GM23338 (cell line): ENCODE results near the gene SKOR1. TPM values are rescaled to one million over a fixed set of nuclear protein-coding genes. Genes with fewer than 3 reads are reported as not detected.

Experiments
- ATAC-seq: fragments of 200-7000 bp; cut with Tn5 transposase; 3 replicates; pipeline ENCODE4 v1.9.1; 2020
- DNase-seq: peaks from one replicate; pipeline ENCODE4 v3.0.0-alpha.2; 2015; ENCODE audit warnings: low spot score
- H2AFZ ChIP-seq: fragments of 200-600 bp; sonication (generic); 2 replicates; pipeline ENCODE4 v1.8.0; 2016; ENCODE audit warnings: antibody characterized with exemption, mild to moderate bottlenecking, moderate library complexity
- H3F3A ChIP-seq: fragments of 200-600 bp; sonication (generic); replicated peaks from 2 replicates; pipeline ENCODE4 v1.8.0; 2017; ENCODE audit warnings: antibody characterized with exemption, mixed run types, low read depth
- H3K27ac ChIP-seq: fragments of 200-600 bp; sonication (generic); 2 replicates; pipeline ENCODE4 v1.6.1; 2016; ENCODE audit warnings: low read depth
- H3K27me3 ChIP-seq: fragments of 200-600 bp; sonication (generic); 2 replicates; pipeline ENCODE4 v1.8.0; 2016; ENCODE audit warnings: mild to moderate bottlenecking, mixed run types, moderate library complexity; ENCODE audit not compliant: insufficient read depth
- H3K36me3 ChIP-seq: fragments of 200-600 bp; sonication (generic); 2 replicates; pipeline ENCODE4 v1.8.0; 2016; ENCODE audit warnings: mild to moderate bottlenecking; ENCODE audit not compliant: insufficient read depth
- H3K4me1 ChIP-seq: fragments of 200-600 bp; sonication (generic); 2 replicates; pipeline ENCODE4 v1.8.0; 2016; ENCODE audit warnings: mild to moderate bottlenecking, moderate library complexity; ENCODE audit not compliant: insufficient read depth
- H3K4me2 ChIP-seq: fragments of 200-600 bp; sonication (generic); 2 replicates; pipeline ENCODE4 v1.7.1; 2017; ENCODE audit warnings: mixed run types
- H3K4me3 ChIP-seq: fragments of 200-600 bp; sonication (generic); 2 replicates; pipeline ENCODE4 v1.6.1; 2016; ENCODE audit warnings: mixed run types
- H3K79me2 ChIP-seq: fragments of 200-600 bp; sonication (generic); replicated peaks from 2 replicates; pipeline ENCODE4 v1.8.0; 2017; ENCODE audit warnings: mild to moderate bottlenecking; ENCODE audit not compliant: insufficient read depth
- H3K9me2 ChIP-seq: fragments of 200-600 bp; sonication (generic); 2 replicates; pipeline ENCODE4 v1.8.0; 2017; ENCODE audit not compliant: insufficient read depth
- H4K20me1 ChIP-seq: fragments of 200-600 bp; sonication (generic); replicated peaks from 2 replicates; pipeline ENCODE4 v1.8.0; 2017; ENCODE audit warnings: mild to moderate bottlenecking; ENCODE audit not compliant: insufficient read depth
- H3K27ac Mint-ChIP-seq: 2 replicates; pipeline ENCODE4 v1.8.0; 2020; ENCODE audit warnings: inconsistent platforms, mild to moderate bottlenecking, moderate library complexity, mixed read lengths
- H3K27me3 Mint-ChIP-seq: 3 replicates; pipeline ENCODE4 v1.8.0; 2022; ENCODE audit warnings: low read depth, mild to moderate bottlenecking, moderate library complexity, mixed read lengths, inconsistent platforms; ENCODE audit not compliant: insufficient read depth, poor library complexity
- H3K36me3 Mint-ChIP-seq: 3 replicates; pipeline ENCODE4 v1.8.0; 2021; ENCODE audit warnings: low read depth, mild to moderate bottlenecking, inconsistent platforms, moderate library complexity, mixed read lengths
- H3K4me1 Mint-ChIP-seq: 3 replicates; pipeline ENCODE4 v1.8.0; 2020; ENCODE audit warnings: mild to moderate bottlenecking, inconsistent platforms, mixed read lengths
- H3K4me3 Mint-ChIP-seq: 3 replicates; pipeline ENCODE4 v1.8.0; 2021; ENCODE audit warnings: moderate library complexity, mild to moderate bottlenecking, inconsistent platforms, mixed read lengths
- H3K9me3 Mint-ChIP-seq: 3 replicates; pipeline ENCODE4 v1.8.0; 2020; ENCODE audit warnings: moderate library complexity, mild to moderate bottlenecking, inconsistent platforms, mixed read lengths
- POLR2AphosphoS5 ChIP-seq: IDR thresholded peaks from 2 replicates; pipeline ENCODE4 v1.6.1; 2016; ENCODE audit warnings: antibody characterized with exemption, low read depth
- ZNF462 ChIP-seq: fragments of 250-450 bp; sonication (Bioruptor Pico); IDR thresholded peaks from 2 replicates; pipeline ENCODE4 v1.5.0; 2020; ENCODE audit warnings: mild to moderate bottlenecking, moderate library complexity
- polyA plus RNA-seq: library from polyadenylated mRNA; unstranded; fragments of >200 nt; fragmentation: Nextera tagmentation; extraction: Ambion mirVana; gene quantifications from 2 replicates; pipeline ENCODE4 v1.2.1, GENCODE V29; 2016
- total RNA-seq: library from RNA; depleted of rRNA; stranded (reverse); fragments of >200 nt; shearing (Covaris generic); gene quantifications from 2 replicates; pipeline ENCODE4 v1.2.3, GENCODE V29; 2014
- TF ChIP-seq, protein P1 (sequence below): IDR thresholded peaks from one replicate; pipeline ENCODE4 v1.6.1; 2018; ENCODE audit warnings: antibody characterized with exemption; ENCODE audit not compliant: unreplicated experiment

SKOR1 gene
- total and polyA plus RNA-seq, 2 experiments from 2014 or later = 0.17 TPM; not detected in 1

- H3K4me3 ChIP-seq = no peak overlapping the region
- no peaks in the 10 kb centered on the region for H3F3A ChIP-seq
- TF ChIP-seq POLR2AphosphoS5 (no peak), ZNF462 (no peak)
- TF ChIP-seq, protein P1, sequence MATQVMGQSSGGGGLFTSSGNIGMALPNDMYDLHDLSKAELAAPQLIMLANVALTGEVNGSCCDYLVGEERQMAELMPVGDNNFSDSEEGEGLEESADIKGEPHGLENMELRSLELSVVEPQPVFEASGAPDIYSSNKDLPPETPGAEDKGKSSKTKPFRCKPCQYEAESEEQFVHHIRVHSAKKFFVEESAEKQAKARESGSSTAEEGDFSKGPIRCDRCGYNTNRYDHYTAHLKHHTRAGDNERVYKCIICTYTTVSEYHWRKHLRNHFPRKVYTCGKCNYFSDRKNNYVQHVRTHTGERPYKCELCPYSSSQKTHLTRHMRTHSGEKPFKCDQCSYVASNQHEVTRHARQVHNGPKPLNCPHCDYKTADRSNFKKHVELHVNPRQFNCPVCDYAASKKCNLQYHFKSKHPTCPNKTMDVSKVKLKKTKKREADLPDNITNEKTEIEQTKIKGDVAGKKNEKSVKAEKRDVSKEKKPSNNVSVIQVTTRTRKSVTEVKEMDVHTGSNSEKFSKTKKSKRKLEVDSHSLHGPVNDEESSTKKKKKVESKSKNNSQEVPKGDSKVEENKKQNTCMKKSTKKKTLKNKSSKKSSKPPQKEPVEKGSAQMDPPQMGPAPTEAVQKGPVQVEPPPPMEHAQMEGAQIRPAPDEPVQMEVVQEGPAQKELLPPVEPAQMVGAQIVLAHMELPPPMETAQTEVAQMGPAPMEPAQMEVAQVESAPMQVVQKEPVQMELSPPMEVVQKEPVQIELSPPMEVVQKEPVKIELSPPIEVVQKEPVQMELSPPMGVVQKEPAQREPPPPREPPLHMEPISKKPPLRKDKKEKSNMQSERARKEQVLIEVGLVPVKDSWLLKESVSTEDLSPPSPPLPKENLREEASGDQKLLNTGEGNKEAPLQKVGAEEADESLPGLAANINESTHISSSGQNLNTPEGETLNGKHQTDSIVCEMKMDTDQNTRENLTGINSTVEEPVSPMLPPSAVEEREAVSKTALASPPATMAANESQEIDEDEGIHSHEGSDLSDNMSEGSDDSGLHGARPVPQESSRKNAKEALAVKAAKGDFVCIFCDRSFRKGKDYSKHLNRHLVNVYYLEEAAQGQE = no peak
- no peak for ATAC-seq
- Mint-ChIP-seq H3K4me3 (no peak overlapping the region), H3K9me3 (0 out of 3 replicates have a peak, but pooled peaks cover under 1% of the 10 kb centered on the region), H3K4me1 (peaks cover 15% of the 10 kb centered on the region), H3K36me3 (no peaks in the 10 kb centered on the region), H3K27ac (no peak overlapping the region), H3K27me3 (no peaks in the 10 kb centered on the region)
- no peak overlapping the region for H3K27ac ChIP-seq
- H3K4me1 ChIP-seq = peaks cover 12% of the 10 kb centered on the region
- DNase-seq = no peak
- no peaks in the 10 kb centered on the region for H3K27me3 ChIP-seq
- no peak overlapping the region for H2AFZ ChIP-seq
- no peaks in the 10 kb centered on the region for H3K9me2 ChIP-seq
- no peaks in the 10 kb centered on the region for H3K36me3 ChIP-seq
- H3K4me2 ChIP-seq = no peak overlapping the region
- H4K20me1 ChIP-seq = no peaks in the 10 kb centered on the region
- H3K79me2 ChIP-seq = no peaks in the 10 kb centered on the region
Measured at GRCh38 chr15:67878712-67879206, 53.5 kb downstream of the SKOR1 start.
